GM04504 (cell line): ENCODE measurements around the gene SLC13A3.

ENCODE experiments used
- DNase-seq: peaks from one replicate; pipeline ENCODE4 v3.0.0-alpha.2; 2012; ENCODE audit warnings: low read depth

SLC13A3 gene

GRCh38 chr20:46635514-46636136 lies 15.6 kb downstream of the SLC13A3 start:
- no peak for DNase-seq

GRCh38 chr20:46634528-46634927 lies 16.7 kb downstream of the SLC13A3 start:
- DNase-seq: no peak

GRCh38 chr20:46631874-46632446 lies 19.3 kb downstream of the SLC13A3 start:
- DNase-seq: no peak

GRCh38 chr20:46631212-46631869 lies 19.9 kb downstream of the SLC13A3 start:
- DNase-seq: no peak

GRCh38 chr20:46630306-46630705 lies 21.0 kb downstream of the SLC13A3 start:
- DNase-seq: no peak

- no peak for DNase-seq
Measured at GRCh38 chr20:46629341-46629740, 21.9 kb downstream of the SLC13A3 start.

- DNase-seq: no peak
Measured at GRCh38 chr20:46627234-46627633, 24.0 kb downstream of the SLC13A3 start.

GRCh38 chr20:46626758-46627157 lies 24.5 kb downstream of the SLC13A3 start:
- no peak for DNase-seq

GRCh38 chr20:46625875-46626373 lies 25.3 kb downstream of the SLC13A3 start:
- no peak for DNase-seq

GRCh38 chr20:46624946-46625345 lies 26.3 kb downstream of the SLC13A3 start:
- DNase-seq: no peak

- no peak for DNase-seq
Measured at GRCh38 chr20:46622165-46622564, 29.1 kb downstream of the SLC13A3 start.

GRCh38 chr20:46621492-46621891 lies 29.8 kb downstream of the SLC13A3 start:
- no peak for DNase-seq

GRCh38 chr20:46619445-46619844 lies 31.8 kb downstream of the SLC13A3 start:
- no peak for DNase-seq

- no peak for DNase-seq
Measured at GRCh38 chr20:46618316-46619100, 32.8 kb downstream of the SLC13A3 start.

GRCh38 chr20:46614503-46614902 lies 36.8 kb downstream of the SLC13A3 start:
- no peak for DNase-seq

GRCh38 chr20:46610145-46610544 lies 41.1 kb downstream of the SLC13A3 start:
- DNase-seq: no peak

- no peak for DNase-seq
Measured at GRCh38 chr20:46609043-46609442, 42.2 kb downstream of the SLC13A3 start.

- no peak for DNase-seq
Measured at GRCh38 chr20:46607849-46608497, 43.3 kb downstream of the SLC13A3 start.

- DNase-seq: no peak
Measured at GRCh38 chr20:46607191-46607848, 43.9 kb downstream of the SLC13A3 start.

GRCh38 chr20:46606817-46607190 lies 44.5 kb downstream of the SLC13A3 start:
- no peak for DNase-seq

- DNase-seq: no peak
Measured at GRCh38 chr20:46605978-46606816, 45.1 kb downstream of the SLC13A3 start.
